ENCODE measurements around the gene ITGB4.

Gene ITGB4

GRCh38 chr17:75698659-75699058 is 22.6 kb upstream of the ITGB4 start:
- no peak for DNase-seq

GRCh38 chr17:75701288-75701687 is 20.0 kb upstream of the ITGB4 start:
- no peak for DNase-seq

GRCh38 chr17:75703191-75703590 is 18.1 kb upstream of the ITGB4 start:
- DNase-seq = no peak

GRCh38 chr17:75703591-75703990 is 17.7 kb upstream of the ITGB4 start:
- no peak for DNase-seq

- DNase-seq = no peak
Observed at GRCh38 chr17:75704963-75705875, 16.0 kb upstream of the ITGB4 start.

- DNase-seq = no peak
Observed at GRCh38 chr17:75706042-75706728, 15.1 kb upstream of the ITGB4 start.

- DNase-seq = no peak
Observed at GRCh38 chr17:75707079-75707571, 14.1 kb upstream of the ITGB4 start.

GRCh38 chr17:75712446-75712845 is 8.8 kb upstream of the ITGB4 start:
- no peak for DNase-seq

- no peak for DNase-seq
Observed at GRCh38 chr17:75719732-75720131, 1.5 kb upstream of the ITGB4 start.

- DNase-seq = no peak
Observed at GRCh38 chr17:75721463-75722011, 278 bp downstream of the ITGB4 start.

GRCh38 chr17:75722076-75722475 is 817 bp downstream of the ITGB4 start:
- DNase-seq = no peak

GRCh38 chr17:75722542-75723095 is 1.4 kb downstream of the ITGB4 start:
- DNase-seq = no peak

- DNase-seq = peak in 1 of 2 experiments; percentile 38
Observed at GRCh38 chr17:75723171-75723930, 2.1 kb downstream of the ITGB4 start.

GRCh38 chr17:75724016-75725003 is 3.1 kb downstream of the ITGB4 start:
- DNase-seq = no peak

- no peak for DNase-seq
Observed at GRCh38 chr17:75725504-75725903, 4.2 kb downstream of the ITGB4 start.

GRCh38 chr17:75727391-75727790 is 6.1 kb downstream of the ITGB4 start:
- DNase-seq = no peak

GRCh38 chr17:75729351-75729750 is 8.1 kb downstream of the ITGB4 start:
- no peak for DNase-seq

GRCh38 chr17:75730065-75730464 is 8.8 kb downstream of the ITGB4 start:
- no peak for DNase-seq

- no peak for DNase-seq
Observed at GRCh38 chr17:75731086-75731715, 9.9 kb downstream of the ITGB4 start.

GRCh38 chr17:75731716-75732498 is 10.6 kb downstream of the ITGB4 start:
- DNase-seq = no peak
